Natural killer cell (primary cell): Measurements from ENCODE around the gene PHKB. TPM values are rescaled to one million over a fixed set of nuclear protein-coding genes. Genes with fewer than 3 reads are reported as not detected.

ENCODE experiments used
- ATAC-seq, 3 donors: fragments of 150-1000 bp in 2 of 3; fragments of 200-7000 bp in 1 of 3; cut with Tn5 transposase; 1 replicate in 1 of 3; 2 replicates in 2 of 3; pipeline ENCODE4 v1.10.0; 2021; ENCODE audit warnings: mild to moderate bottlenecking in 2 of 3, moderate library complexity in 2 of 3
- DNase-seq, 2 donors: peaks; one replicate each; pipeline versions ENCODE4 v3.0.0 to v3.0.0-alpha.2; 2013 to 2021; ENCODE audit warnings: mixed read lengths in 1 of 2
- H3K27ac ChIP-seq: one replicate; pipeline ENCODE4 v1.5.1; 2013; ENCODE audit warnings: mild to moderate bottlenecking, low read length
- H3K27me3 ChIP-seq: one replicate; pipeline ENCODE4 v1.6.1; 2013; ENCODE audit warnings: low read length; ENCODE audit not compliant: control insufficient read depth, insufficient read depth
- H3K36me3 ChIP-seq: one replicate; pipeline ENCODE4 v1.6.1; 2013; ENCODE audit warnings: low read length; ENCODE audit not compliant: control insufficient read depth, insufficient read depth
- H3K4me1 ChIP-seq: one replicate; pipeline ENCODE4 v1.6.1; 2013; ENCODE audit warnings: low read length; ENCODE audit not compliant: control insufficient read depth, insufficient read depth
- H3K4me3 ChIP-seq: one replicate; pipeline ENCODE4 v1.5.1; 2013; ENCODE audit warnings: low read length
- H3K9me3 ChIP-seq: one replicate; pipeline ENCODE4 v1.6.1; 2013; ENCODE audit warnings: low read length; ENCODE audit not compliant: control insufficient read depth, insufficient read depth
- H3K27ac Mint-ChIP-seq, 2 donors: one replicate each; pipeline ENCODE4 v1.8.0; 2022; ENCODE audit warnings: mild to moderate bottlenecking in 2 of 2, mixed read lengths in 2 of 2, moderate library complexity in 1 of 2
- H3K27me3 Mint-ChIP-seq, 2 donors: one replicate each; pipeline ENCODE4 v1.8.0; 2022; ENCODE audit warnings: low read depth in 2 of 2, mixed read lengths in 2 of 2
- H3K36me3 Mint-ChIP-seq: one replicate; pipeline ENCODE4 v1.8.0; 2022; ENCODE audit warnings: mixed read lengths
- H3K4me1 Mint-ChIP-seq, 2 donors: one replicate each; pipeline ENCODE4 v1.8.0; 2022; ENCODE audit warnings: mixed read lengths in 2 of 2
- H3K4me3 Mint-ChIP-seq: one replicate; pipeline ENCODE4 v1.8.0; 2022; ENCODE audit warnings: mild to moderate bottlenecking, moderate library complexity, mixed read lengths
- H3K9me3 Mint-ChIP-seq, 2 donors: one replicate each; pipeline ENCODE4 v1.8.0; 2022; ENCODE audit warnings: mixed read lengths in 2 of 2
- WGBS: methylation state at CpG from one replicate; pipeline ENCODE4 v1.1.7; 2013; ENCODE audit warnings: missing lambda C conversion rate; ENCODE audit not compliant: insufficient coverage; 5-methylcytosine and 5-hydroxymethylcytosine counted together
- intact Hi-C: fragments of 100-400 bp; cut with micrococcal nuclease; formaldehyde crosslinking; loops from one replicate; pipeline ENCODE4 v1.14.2; 2022
- total RNA-seq, 4 donors: library from RNA; stranded (reverse); fragments of 120-200 nt in 1 of 4; gene quantifications; one replicate each; pipeline versions ENCODE4 v1.2.3 to v1.2.4, GENCODE V29; 2013 to 2022
- TF ChIP-seq, protein P1 (sequence below): fragments of 200-600 bp; IDR thresholded peaks from one replicate; pipeline ENCODE4 v1.8.0; 2022; ENCODE audit warnings: antibody characterized with exemption

Gene PHKB
- total RNA-seq, 3 donors from 2014 or later (not counting 1 experiment from before 2014, with no cell fraction given), result 54.4 to 64.0 (median 58.5) TPM

- Histone ChIP-seq H3K4me3 (no peak overlapping the region), H3K36me3 (peaks cover 7% of the 10 kb centered on the region), H3K27me3 (no peaks in the 10 kb centered on the region), H3K4me1 (no peaks in the 10 kb centered on the region), H3K9me3 (no peaks in the 10 kb centered on the region), H3K27ac (no peak overlapping the region)
- Mint-ChIP-seq H3K4me3 (no peak overlapping the region), H3K4me1 (peaks cover 0 to 10% of the 10 kb centered on the region in 2 donors), H3K9me3 (no peaks in the 10 kb centered on the region), H3K27ac (no peak overlapping the region), H3K36me3 (no peaks in the 10 kb centered on the region), H3K27me3 (no peaks in the 10 kb centered on the region)
- no peak for ATAC-seq
- TF ChIP-seq, protein P1, sequence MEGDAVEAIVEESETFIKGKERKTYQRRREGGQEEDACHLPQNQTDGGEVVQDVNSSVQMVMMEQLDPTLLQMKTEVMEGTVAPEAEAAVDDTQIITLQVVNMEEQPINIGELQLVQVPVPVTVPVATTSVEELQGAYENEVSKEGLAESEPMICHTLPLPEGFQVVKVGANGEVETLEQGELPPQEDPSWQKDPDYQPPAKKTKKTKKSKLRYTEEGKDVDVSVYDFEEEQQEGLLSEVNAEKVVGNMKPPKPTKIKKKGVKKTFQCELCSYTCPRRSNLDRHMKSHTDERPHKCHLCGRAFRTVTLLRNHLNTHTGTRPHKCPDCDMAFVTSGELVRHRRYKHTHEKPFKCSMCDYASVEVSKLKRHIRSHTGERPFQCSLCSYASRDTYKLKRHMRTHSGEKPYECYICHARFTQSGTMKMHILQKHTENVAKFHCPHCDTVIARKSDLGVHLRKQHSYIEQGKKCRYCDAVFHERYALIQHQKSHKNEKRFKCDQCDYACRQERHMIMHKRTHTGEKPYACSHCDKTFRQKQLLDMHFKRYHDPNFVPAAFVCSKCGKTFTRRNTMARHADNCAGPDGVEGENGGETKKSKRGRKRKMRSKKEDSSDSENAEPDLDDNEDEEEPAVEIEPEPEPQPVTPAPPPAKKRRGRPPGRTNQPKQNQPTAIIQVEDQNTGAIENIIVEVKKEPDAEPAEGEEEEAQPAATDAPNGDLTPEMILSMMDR, result no peak
- no peak for DNase-seq
- intact Hi-C loops, result no loop called here
- 97% methylated on average over 13 of the region's 13 CpGs for WGBS
Measured at GRCh38 chr16:47636501-47637099, 175.5 kb downstream of the PHKB start.

DNA sequence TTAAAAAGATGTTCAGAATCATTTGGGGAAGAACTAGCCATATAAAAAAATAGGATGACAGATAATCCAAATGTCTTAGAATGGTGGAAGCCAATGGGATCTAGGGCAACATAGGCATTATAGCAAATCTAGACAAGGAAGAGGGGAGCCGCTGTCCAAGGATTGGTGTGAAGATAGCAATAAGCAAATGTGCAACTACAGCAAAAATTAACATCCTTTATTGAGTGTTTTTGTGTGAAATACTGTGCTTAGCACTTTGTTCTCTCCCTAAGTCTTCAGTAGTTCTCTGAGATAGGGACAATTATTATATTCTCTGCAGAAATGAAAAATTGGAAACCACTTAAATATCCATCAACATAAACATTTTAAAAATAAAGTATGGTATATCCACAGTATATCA is 177.0 kb downstream of the PHKB start:
- Histone ChIP-seq H3K27ac (no peak overlapping the region), H3K9me3 (no peaks in the 10 kb centered on the region), H3K4me3 (no peak overlapping the region), H3K4me1 (peaks cover 3% of the 10 kb centered on the region), H3K36me3 (peaks cover 7% of the 10 kb centered on the region), H3K27me3 (no peaks in the 10 kb centered on the region)
- Mint-ChIP-seq H3K27ac (no peak overlapping the region), H3K36me3 (no peaks in the 10 kb centered on the region), H3K4me1 (peaks cover 11 to 19% of the 10 kb centered on the region in 2 donors), H3K9me3 (no peaks in the 10 kb centered on the region), H3K4me3 (no peak overlapping the region), H3K27me3 (no peaks in the 10 kb centered on the region)
- DNase-seq (no peak), ATAC-seq (no peak)
- TF ChIP-seq, protein P1, result no peak
- 100% methylated on average over 1 of the region's 1 CpG for WGBS
- intact Hi-C loops, result no loop called here

DNA sequence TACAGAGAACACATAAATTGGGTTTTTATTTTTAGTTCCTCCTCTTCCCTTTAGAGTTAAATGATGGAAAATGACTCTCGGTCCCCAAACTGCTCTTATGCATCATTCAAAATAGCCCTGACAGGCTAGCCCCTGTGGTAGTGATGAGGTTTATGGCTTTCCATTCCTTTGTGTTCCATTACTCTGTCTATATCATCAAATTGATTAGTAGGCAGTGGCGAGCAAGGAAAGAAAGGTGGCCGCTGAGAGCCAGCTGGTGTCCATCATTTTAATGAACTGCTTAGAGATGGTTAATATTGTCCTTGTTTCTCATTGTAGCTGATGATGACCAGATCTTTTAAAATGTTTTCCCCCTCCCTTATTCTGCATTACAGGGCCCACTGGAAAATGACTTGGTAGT is 179.5 kb downstream of the PHKB start:
- Histone ChIP-seq H3K4me1 (peaks cover 3% of the 10 kb centered on the region), H3K9me3 (no peaks in the 10 kb centered on the region), H3K4me3 (no peak overlapping the region), H3K27me3 (no peaks in the 10 kb centered on the region), H3K27ac (no peak overlapping the region), H3K36me3 (peaks cover 3% of the 10 kb centered on the region)
- WGBS, result 100% methylated on average over 2 of the region's 3 CpGs
- DNase-seq (no peak), ATAC-seq (no peak)
- Mint-ChIP-seq H3K4me1 (peaks cover 28 to 30% of the 10 kb centered on the region in 2 donors), H3K27me3 (no peaks in the 10 kb centered on the region), H3K4me3 (no peak overlapping the region), H3K27ac (no peak overlapping the region), H3K36me3 (no peaks in the 10 kb centered on the region), H3K9me3 (no peaks in the 10 kb centered on the region)
- intact Hi-C loops, result no loop called here
- TF ChIP-seq, protein P1, result no peak
